Left renal pelvis (tissue), 4 donors: Measurements from ENCODE around the gene EVX1. TPM values are rescaled to one million over a fixed set of nuclear protein-coding genes. Genes with fewer than 3 reads are reported as not detected.

Experiments
- DNase-seq, 4 donors: peaks; one replicate each; pipeline ENCODE4 v3.0.0-alpha.2; 2013; ENCODE audit warnings: low read depth in 4 of 4, low spot score in 3 of 4
- polyA plus RNA-seq, 4 donors: library from polyadenylated mRNA; unstranded; fragments of 120-200 nt; gene quantifications; one replicate each; pipeline ENCODE4 v1.2.1, GENCODE V29; 2013; ENCODE audit not compliant: insufficient read length in 4 of 4

Gene EVX1
- polyA plus RNA-seq, 4 donors = 0.07 to 0.08 TPM; not detected in 2

DNA sequence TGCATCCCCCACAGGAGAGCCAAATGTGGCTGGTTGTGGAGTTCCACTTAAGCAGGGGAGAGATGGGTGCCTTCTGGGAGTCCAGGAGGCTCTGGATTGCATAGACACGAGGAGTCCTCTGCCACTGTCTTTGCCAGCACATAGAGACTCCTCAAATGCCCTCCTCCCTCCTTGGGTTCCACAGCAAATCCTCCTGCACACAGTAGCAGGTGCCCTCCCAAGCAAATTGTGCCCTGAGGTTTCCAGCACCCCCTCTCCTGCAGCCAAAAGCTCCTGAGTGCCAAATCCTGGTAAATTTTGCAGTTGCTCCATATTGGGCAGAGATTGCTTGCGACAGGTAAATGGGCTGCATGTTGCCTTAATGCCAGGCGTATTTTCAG, 5.8 kb downstream of the EVX1 start:
- DNase-seq = no peak

DNA sequence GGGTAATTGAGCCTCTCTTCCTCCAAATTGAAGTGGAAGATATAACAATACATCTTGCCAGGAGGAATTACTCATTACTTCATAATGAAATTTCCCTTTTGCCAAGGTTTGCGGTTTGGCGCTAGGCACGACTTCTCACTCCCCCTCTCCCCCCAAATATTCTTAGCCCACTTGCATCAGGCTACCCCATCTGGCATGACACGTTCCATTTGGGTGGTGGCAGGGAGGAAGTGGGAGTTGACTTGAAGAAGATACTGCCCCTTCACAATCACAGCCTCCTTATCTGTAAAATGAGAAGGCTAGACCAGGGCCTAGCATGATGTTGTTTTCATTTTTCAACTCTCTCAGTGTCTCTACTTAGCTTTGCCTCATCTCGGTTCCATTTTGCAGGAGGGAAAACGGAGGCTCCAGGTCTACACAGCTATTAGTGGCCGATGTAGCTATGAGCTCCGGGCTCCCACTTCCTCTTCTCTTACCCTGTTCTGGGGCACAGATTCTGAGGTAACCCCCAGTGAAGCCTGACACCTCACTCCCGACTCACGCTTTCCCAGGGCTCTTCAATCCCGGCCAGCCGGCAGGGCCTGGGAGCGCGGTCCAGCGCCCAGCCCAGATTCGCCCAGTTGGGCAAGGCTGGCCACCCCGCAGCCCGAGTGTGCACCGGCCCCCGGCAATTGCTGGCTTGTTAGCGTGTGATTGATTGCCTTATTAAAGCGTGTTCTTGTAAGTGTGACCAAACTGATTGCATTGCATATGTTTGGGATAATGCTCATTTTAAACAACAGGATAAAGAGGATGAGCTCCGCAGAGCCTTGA, 6.5 kb downstream of the EVX1 start:
- DNase-seq = no peak

DNA sequence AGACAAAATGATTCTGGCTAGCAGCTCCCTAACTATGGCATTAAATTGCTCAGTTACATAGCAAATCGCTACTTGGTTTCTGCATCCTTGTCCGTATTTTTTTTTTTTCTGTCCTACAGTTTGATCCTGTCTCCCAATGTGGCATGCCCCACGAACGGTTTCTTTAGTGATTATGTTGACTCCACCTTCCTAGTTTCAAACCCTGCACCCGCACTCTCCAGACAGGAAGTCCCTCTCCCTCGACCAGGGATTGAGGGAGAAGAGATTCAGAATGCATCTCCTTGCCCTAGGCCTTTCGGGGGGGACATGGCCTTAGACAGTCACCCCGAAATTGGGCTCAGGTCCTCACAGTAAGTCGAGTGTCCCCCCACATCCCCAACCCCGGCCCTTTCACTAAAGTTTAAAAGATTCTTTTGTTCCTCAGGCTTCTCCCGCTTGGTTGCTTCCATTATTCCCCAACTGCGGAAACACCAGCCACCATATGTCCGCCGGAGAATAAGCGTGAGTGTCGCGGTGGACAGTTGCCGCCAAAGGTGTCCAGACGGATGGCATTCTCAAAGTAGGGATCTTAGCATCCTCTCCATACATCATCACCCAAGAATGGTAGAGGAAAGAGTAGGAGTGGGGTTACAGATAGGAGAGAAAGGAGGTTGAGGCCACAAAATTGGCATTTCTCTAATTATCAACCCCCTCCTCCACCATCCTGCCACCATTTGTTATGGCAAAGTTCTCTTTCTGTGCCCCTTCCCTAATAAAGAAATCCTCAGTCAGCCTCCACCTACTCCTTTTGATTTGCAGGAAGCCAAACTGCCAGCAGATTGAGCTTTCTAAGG, 7.3 kb downstream of the EVX1 start:
- DNase-seq = no peak

DNA sequence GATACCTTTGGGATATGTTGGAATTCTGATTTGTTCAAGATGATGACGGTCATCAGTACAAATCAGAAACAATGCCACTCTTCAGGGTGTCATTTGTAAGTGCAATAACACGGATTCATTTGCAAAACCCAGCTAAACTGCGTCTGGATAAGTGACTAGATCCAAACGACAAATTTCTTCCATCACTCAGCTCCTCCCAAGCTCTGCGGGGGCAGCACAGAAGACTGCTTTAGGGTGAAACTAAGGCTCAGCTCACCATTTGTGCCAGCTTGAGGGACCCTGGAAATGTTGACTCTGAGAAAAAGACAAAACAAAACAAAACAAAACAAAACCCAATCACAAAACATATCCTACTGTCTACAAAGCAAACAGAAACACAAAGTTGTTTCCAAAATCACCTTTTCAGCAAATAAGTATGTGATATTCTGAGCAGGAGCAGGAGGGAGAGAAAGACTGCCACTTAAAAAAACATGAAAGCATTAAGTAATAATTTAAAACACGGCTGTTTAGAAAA, 8.0 kb downstream of the EVX1 start:
- no peak for DNase-seq

DNA sequence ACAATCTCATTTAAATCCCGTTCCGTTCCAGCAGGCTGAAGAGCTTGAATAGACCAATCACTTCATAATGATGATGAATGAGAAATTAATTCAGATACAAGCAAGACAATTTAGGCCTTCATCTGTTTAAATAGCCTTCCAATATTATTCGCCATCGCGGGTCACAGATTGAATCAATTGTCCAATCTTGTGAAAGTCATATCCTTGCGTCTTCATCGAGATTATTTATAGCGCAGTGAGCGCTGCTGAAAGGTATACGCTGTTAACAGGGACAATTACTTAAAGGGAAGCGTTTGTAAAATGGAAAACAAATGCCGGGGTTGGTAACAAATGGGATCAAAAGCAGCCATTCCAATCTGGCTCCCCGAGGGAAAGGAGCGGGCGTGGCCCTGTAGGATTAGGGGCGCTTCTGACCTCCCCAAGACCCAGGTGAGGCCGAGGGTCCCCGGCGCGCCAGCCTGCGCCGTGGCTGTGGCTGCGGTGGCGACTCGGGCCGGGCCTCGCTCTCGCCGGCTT, 8.6 kb downstream of the EVX1 start:
- DNase-seq = no peak

DNA sequence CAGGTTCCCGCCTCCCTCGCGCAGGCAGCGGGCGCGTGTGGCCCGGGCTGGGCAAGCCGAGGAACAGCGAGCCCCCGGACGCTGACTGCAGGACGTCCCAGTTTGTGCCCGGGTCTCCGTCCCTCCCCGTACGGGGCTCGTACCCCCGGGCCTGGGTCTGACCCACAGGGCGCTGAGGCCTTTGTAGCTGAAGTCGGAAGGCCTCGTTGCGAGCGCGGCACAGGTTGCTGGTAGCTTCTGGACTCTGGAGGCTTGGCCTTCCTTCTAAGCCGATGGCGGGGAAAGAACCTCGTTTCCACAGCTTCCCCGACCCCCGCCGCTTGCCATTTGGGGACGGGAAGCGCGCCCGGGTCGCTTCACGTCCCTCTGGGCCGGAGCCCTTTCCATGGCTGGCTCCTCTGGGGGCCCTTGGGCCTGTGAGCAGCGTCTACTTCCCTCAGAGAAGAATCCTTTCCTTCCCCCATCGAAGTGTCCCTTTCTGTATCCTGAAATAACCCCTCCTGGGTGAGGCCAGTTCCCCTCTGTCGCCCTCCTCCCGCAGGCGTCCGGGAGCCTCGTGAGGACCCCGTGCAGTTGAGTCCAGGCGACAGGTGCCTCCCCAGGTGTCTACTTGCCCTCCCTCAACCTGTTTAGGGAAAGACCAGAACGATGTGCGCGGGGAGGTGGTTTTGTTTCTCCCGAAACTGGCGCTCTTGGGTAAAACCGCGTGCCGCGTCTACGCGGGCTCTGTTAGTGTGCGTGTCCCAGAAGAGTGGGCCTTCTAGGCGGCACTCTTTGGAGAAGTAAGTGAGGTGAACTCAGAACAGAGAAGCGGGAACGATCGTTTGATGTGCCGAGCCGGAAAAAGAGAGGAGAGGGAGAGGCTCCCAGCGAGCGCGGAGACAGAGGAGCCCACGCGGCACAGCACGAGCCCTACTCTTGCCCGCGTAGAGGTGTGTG, 9.3 kb downstream of the EVX1 start:
- no peak for DNase-seq

DNA sequence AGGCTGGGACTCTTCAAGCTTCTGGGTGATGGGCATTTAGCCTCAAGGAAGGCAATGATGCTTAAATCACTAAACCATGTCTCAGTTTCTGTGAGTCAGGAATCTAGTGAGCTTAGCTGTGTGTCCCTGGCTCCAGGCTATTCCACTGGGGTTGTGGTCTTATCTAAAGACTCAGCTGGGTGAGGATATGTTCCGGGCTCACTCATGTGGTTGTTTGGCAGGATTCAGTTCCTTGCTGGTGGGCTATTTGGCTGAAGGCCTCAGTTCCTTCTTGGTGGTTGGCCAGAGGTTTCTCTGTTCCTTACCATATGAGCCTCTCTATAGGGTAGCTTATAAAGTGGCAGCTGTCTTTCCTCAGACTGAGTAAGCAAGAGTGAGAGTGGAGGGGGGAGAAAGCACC, 12.0 kb downstream of the EVX1 start:
- no peak for DNase-seq

DNA sequence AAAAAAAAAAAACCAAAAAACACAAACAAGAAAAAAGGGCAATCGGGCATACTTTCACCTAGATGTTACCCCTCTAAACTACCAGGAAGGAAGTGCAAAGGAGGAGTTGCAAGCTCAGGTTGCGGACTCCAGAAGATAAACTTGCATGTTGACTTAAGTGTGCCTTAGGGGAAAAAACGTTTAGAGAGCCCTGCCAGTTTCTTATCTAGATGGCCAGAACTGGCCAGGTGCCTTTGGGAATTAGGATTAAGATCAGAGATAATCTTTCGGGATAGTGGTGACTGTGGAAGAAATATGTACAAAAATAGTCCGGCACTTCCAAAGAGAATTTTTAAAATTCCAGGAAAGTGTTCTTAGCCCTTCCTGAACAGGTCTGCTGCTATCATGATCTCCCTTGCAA, 17.6 kb downstream of the EVX1 start:
- DNase-seq = no peak

DNA sequence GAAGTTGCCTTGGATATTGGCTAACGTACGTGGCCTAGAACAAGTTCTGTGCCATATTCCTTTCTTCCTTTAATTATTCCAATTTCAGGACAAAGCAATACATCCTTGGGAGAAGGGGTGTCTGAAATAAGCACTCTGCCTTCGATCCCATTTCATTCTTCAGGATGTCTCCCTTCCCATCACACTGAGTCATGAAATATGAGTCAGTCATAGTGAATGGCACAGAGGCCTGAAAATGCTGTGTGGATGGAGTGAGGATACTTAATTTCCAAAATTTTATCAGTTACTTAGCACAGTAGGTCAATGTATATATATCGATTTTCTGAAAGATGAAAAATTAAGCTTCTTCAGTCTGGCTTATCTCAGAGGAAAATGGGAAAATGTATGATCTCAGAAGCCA, 19.5 kb downstream of the EVX1 start:
- DNase-seq = no peak

DNA sequence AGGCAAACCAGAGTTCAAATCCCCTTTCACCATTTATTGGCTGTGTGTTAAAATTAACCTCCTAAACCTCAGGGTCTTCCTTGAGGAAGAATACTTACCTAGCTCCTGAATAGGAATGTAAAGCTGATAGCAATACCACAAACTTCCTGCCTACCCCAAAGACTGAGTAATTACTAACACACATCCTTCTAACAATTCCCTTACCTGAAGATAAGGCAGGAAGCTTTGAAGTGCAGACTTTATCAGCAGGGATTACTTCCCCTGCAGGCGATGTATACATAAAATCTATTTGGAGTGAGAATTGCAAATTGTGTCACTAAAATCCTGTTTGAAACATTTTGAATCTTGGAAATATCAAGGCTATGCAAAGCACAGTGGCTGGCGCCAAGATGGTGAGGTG, 21.2 kb downstream of the EVX1 start:
- no peak for DNase-seq

DNA sequence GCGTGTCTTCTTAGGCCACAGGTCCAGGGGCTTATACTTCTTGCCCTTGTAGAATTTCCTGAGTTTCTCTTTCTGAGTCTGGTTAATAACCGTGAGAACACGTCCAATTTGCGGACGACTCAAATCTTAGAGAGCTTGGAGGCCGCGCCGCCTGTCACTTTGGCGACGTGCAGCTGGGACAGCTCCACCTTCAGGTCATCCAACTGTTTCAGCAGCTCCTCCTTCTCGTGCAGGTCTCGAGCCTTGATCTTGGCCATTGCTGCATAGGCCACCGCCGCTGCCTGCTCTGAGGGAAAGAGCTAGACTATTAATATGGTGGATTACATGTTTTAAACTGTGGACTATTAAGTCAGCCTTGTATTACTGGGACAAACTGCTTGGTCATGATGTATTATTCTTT, 26.9 kb downstream of the EVX1 start:
- DNase-seq = no peak

DNA sequence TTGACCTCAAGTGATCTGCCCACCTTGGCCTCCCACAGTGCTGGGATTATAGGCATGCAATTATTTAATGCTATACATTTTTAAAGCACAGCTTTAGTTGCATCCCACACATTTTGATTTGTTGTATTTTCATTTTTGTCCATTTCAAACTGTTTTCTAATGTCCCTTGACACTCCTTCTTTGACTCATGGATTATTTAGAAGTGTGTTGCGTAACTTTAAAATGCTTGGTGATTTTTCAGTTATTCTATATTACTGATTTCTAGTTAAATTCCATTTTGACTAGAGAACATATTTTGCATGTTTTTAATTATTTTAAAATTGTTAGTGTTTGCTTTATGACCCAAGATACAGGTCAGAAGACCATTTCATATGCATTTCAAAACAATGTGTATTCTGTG, 28.8 kb downstream of the EVX1 start:
- no peak for DNase-seq

DNA sequence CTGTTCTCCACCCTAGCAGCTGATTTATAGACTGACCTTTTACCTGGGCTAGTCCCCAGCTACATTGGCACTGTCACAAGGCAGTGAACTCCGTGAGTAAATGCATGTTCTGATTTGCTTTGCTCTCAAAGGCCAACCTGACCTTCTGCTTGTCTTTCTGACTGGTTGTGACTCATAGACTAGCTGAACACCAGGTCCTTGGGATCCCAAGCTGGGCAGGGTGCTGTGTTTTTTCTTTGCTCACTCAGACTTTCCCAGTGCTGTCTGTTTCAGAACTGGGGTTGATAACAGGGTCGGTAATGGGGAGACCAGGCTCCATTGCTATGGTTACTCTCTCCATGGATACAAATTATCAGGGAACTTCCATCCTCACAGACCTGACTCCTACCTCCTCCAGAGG, 35.0 kb downstream of the EVX1 start:
- no peak for DNase-seq

DNA sequence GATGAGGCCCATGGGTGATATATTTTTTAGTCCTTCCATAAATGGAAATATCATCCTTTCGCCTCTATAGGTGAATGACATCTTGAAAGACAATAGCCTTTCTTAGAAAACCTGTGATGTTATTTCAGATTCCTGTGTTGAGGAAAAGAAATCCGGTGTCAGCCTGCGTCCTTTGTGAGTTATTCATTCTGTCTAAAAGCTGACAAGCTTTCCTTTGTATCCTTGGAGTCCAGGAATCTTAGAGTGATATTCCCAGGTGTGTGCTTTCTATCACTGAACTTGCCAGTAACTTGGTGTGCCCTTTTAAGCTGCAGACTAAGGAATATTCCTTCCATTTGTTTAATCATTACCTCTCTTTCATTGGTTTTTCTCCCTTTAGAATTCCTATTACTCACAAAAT, 41.0 kb downstream of the EVX1 start:
- DNase-seq = no peak

DNA sequence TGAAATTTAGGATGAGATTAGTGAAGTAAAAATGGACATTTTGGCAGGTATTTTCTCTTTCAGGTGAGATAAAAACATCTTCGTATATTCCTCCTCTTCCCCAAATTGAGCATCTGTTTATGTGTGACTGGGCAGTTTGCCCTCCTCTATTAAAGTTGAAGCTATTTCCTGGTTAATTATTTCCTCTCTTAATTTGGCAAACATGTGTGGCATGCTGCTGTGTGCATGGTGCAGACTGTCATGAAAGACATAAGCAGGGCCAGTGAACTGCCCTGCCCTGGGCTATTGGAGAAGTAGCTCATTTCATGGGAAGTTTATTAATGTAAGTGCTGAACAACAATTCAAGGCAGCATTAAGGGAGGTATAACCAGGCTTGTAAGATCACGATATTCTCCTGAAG, 52.6 kb downstream of the EVX1 start:
- DNase-seq = no peak

DNA sequence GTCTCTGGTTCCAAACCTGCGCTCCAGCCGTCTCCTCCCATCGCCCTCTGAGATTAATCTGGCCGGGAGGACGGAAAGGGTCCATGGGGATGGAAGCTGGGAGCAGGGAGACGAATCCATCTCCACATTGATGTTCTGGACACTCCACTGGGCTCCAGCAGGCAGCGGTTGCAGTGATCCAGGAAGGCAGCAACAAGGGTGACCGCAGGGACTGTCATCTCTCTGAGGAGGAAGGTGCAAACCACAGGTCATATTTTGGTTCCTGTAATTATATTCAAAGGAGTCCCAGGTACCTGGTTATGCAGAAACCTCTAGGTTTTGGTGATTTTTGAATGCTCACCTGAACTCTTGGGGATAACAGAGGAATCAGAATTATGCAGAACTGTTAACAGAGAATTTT, 54.8 kb downstream of the EVX1 start:
- no peak for DNase-seq

Other genes with a start within 250 kb of the EVX1 start
- gene HOXA1, start 146.8 kb upstream of the EVX1 start, polyA plus RNA-seq = 1 to 10 TPM; 2.6 to 4.0 (median 3.0) TPM
- gene HOXA2, start 140.1 kb upstream of the EVX1 start, polyA plus RNA-seq = 10 to 100 TPM; 10.1 to 15.1 (median 11.3) TPM
- gene HOXA4, start 112.0 kb upstream of the EVX1 start, polyA plus RNA-seq = 10 to 100 TPM; 22.0 to 26.2 (median 23.3) TPM
- 10 to 100 TPM; 76.3 to 92.8 (median 81.6) TPM for gene HOXA5, start 99.1 kb upstream of the EVX1 start, polyA plus RNA-seq
- 10 to 100 TPM; 25.1 to 48.3 (median 35.4) TPM for gene HOXA6, start 95.0 kb upstream of the EVX1 start, polyA plus RNA-seq
- gene HOXA3, start 90.2 kb upstream of the EVX1 start, polyA plus RNA-seq = 10 to 100 TPM; 38.6 to 53.0 (median 46.3) TPM
- 10 to 100 TPM; 11.4 to 31.9 (median 27.3) TPM for gene HOXA7, start 86.1 kb upstream of the EVX1 start, polyA plus RNA-seq
- gene HOXA9, start 77.3 kb upstream of the EVX1 start, polyA plus RNA-seq = 100 to 1,000 TPM in 2 of 4 donors, 10 to 100 TPM in 2; 54.9 to 111 (median 103) TPM
- gene HOXA10, start 68.5 kb upstream of the EVX1 start, polyA plus RNA-seq = 100 to 1,000 TPM; 103 to 161 (median 136) TPM
- gene HOXA11, start 57.6 kb upstream of the EVX1 start, polyA plus RNA-seq = 10 to 100 TPM; 32.3 to 44.2 (median 40.7) TPM
- gene HOXA13, start 42.7 kb upstream of the EVX1 start, polyA plus RNA-seq = under 1 TPM in 1 of 4 donors, not detected in 3; 0.03 TPM